A673 (cell line): ENCODE results near the gene AQP11. TPM values are rescaled to one million over a fixed set of nuclear protein-coding genes. Genes with fewer than 3 reads are reported as not detected.
"Not testable (repeated sequence)": the region's sequence is repeated elsewhere in the genome, so short reads cannot be mapped to it uniquely, and the experiment has no call there.

Experiments
- BruUV-seq: library from RNA; stranded (reverse); fragments of 400-500 nt; replicated peaks from 2 replicates; lab custom pipeline; 2021; lab: Mats Ljungman, UMichigan
- CTCF ChIA-PET: fragments of 300-600 bp; sonication (Branson Sonifier 250); formaldehyde crosslinking; loops from one replicate; lab custom pipeline; 2022; ENCODE audit warnings: antibody characterized with exemption; lab: Charles Lee
- POLR2A ChIA-PET: fragments of 300-600 bp; sonication (Branson Sonifier 250); formaldehyde crosslinking; loops from one replicate; lab custom pipeline; 2022; ENCODE audit warnings: antibody characterized with exemption; ENCODE audit not compliant: low non-redundant PET; lab: Charles Lee
- DNase-seq: peaks from one replicate; pipeline ENCODE4 v3.0.0-alpha.2; 2015; ENCODE audit warnings: low spot score
- H3K27ac ChIP-seq: fragments of 200-600 bp; sonication (generic); 2 replicates; pipeline ENCODE4 v1.5.1; 2016; ENCODE audit warnings: mixed run types, low read depth, mild to moderate bottlenecking, mixed read lengths, antibody characterized with exemption, low read length; ENCODE audit not compliant: poor library complexity, severe bottlenecking
- H3K27me3 ChIP-seq: fragments of 200-600 bp; sonication (generic); replicated peaks from 2 replicates; pipeline ENCODE4 v1.6.1; 2017; ENCODE audit warnings: mixed run types, low read depth, mild to moderate bottlenecking, mixed read lengths, antibody characterized with exemption, low read length; ENCODE audit not compliant: insufficient read depth, poor library complexity
- H3K36me3 ChIP-seq: fragments of 200-600 bp; sonication (generic); 2 replicates; pipeline ENCODE4 v1.6.1; 2016; ENCODE audit warnings: mixed run types, mild to moderate bottlenecking, mixed read lengths, antibody characterized with exemption, low read length; ENCODE audit not compliant: insufficient read depth, poor library complexity, severe bottlenecking
- H3K4me1 ChIP-seq: fragments of 200-600 bp; sonication (generic); 2 replicates; pipeline ENCODE4 v1.6.1; 2017; ENCODE audit warnings: mixed run types, mild to moderate bottlenecking, mixed read lengths, antibody characterized with exemption, low read length; ENCODE audit not compliant: insufficient read depth, poor library complexity, severe bottlenecking
- H3K4me3 ChIP-seq: fragments of 200-600 bp; sonication (generic); 2 replicates; pipeline ENCODE4 v1.5.1; 2016; ENCODE audit warnings: low read depth, mixed run types, mild to moderate bottlenecking, mixed read lengths, low read length; ENCODE audit not compliant: poor library complexity, severe bottlenecking
- H3K9me3 ChIP-seq: fragments of 200-600 bp; sonication (generic); 2 replicates; pipeline ENCODE4 v1.6.1; 2016; ENCODE audit warnings: mixed run types, low read depth, mild to moderate bottlenecking, mixed read lengths, antibody characterized with exemption, low read length; ENCODE audit not compliant: poor library complexity, severe bottlenecking
- EZH2 ChIP-seq: fragments of 200-600 bp; sonication (generic); IDR thresholded peaks from 2 replicates; pipeline ENCODE4 v1.6.1; 2017; ENCODE audit warnings: borderline replicate concordance, low read depth, mild to moderate bottlenecking, mixed read lengths, antibody characterized with exemption, low read length; ENCODE audit not compliant: poor library complexity, severe bottlenecking
- intact Hi-C: fragments of 100-400 bp; cut with micrococcal nuclease; formaldehyde crosslinking; loops from one replicate; pipeline ENCODE4 v1.10.0; 2022; ENCODE audit not compliant: unreplicated experiment
- total RNA-seq: library from RNA; stranded (reverse); gene quantifications from 2 replicates; pipeline ENCODE4 v1.2.3, GENCODE V29; 2021
- TF ChIP-seq, protein P1 (sequence below): fragments of 300-800, 200-600 bp; sonication (generic); conservative IDR thresholded peaks from 2 replicates; pipeline ENCODE4 v1.5.1; 2017; ENCODE audit warnings: low read depth, mild to moderate bottlenecking, antibody characterized with exemption, low read length, moderate library complexity, mixed read lengths

The AQP11 gene
- total RNA-seq, 1 experiment from 2014 or later, result 0.39 TPM

DNA sequence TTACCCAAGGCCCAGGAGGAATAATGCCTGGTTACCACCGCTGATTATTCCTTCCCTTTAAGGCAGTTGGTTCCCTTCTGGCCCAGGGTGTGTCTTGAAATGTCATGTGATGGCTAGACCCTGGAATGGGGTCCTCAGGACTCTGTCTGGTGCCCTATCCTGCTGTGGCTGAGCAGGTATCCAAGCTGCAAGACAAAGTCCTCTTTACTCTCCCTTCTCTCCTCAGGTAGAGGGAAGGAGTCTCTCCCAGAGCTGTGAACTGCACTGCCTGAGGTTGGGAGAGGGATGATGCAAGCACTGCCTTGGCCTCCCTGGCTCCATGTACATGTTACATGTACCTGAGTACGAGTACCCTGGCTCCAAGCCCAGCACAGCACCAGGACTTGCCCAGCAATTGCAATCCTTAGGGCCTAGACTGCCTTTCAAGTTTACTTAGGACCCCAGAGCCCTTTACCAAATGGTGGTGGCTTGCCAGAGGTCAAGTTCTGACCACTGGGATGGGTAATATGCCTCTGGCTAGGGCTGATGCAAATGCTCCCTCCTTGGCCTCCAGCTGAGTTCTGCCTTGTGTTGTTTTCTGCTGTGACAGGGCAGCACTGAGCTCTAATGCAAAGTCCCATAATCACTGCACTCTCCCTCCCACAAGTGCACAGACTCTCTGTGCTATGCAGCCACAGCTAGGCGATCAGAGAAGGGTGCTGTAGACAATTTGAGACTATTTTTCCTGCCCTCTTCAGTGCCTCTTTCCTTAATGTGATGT is 20.7 kb upstream of the AQP11 start:
- POLR2A ChIA-PET, result no interaction called here
- no peak for DNase-seq
- CTCF ChIA-PET, result no interaction called here
- H3K4me1 ChIP-seq, result no peaks in the 10 kb centered on the region
- no peaks in the 10 kb centered on the region for H3K36me3 ChIP-seq
- intact Hi-C loops, result no loop called here
- H3K27ac ChIP-seq, result no peak overlapping the region
- H3K4me3 ChIP-seq, result no peak overlapping the region
- H3K27me3 ChIP-seq, result no peaks in the 10 kb centered on the region
- H3K9me3 ChIP-seq, result no peaks in the 10 kb centered on the region
- no peak for TF ChIP-seq EZH2
- TF ChIP-seq, protein P1, sequence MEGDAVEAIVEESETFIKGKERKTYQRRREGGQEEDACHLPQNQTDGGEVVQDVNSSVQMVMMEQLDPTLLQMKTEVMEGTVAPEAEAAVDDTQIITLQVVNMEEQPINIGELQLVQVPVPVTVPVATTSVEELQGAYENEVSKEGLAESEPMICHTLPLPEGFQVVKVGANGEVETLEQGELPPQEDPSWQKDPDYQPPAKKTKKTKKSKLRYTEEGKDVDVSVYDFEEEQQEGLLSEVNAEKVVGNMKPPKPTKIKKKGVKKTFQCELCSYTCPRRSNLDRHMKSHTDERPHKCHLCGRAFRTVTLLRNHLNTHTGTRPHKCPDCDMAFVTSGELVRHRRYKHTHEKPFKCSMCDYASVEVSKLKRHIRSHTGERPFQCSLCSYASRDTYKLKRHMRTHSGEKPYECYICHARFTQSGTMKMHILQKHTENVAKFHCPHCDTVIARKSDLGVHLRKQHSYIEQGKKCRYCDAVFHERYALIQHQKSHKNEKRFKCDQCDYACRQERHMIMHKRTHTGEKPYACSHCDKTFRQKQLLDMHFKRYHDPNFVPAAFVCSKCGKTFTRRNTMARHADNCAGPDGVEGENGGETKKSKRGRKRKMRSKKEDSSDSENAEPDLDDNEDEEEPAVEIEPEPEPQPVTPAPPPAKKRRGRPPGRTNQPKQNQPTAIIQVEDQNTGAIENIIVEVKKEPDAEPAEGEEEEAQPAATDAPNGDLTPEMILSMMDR, result no peak
- no TSS peak for BruUV-seq

DNA sequence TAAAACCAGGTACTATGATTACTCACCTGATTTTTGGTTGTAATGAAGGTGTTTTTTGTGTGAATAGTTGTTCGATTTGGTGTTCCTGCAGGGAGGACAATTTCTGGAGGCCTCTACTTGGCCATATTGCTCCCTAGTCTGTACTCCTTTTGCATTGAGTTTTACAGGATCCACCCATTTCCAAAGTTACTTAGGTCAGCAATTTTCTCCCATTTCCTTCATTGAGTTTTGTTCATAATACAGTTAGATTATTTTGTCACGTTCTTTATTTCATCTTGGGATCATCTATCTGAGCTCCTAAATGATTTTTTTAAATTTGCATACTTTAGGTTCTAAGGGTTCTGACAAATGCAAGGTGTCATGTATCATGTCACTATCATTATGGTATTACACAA is 20.1 kb upstream of the AQP11 start:
- POLR2A ChIA-PET, result no interaction called here
- intact Hi-C loops, result no loop called here

DNA sequence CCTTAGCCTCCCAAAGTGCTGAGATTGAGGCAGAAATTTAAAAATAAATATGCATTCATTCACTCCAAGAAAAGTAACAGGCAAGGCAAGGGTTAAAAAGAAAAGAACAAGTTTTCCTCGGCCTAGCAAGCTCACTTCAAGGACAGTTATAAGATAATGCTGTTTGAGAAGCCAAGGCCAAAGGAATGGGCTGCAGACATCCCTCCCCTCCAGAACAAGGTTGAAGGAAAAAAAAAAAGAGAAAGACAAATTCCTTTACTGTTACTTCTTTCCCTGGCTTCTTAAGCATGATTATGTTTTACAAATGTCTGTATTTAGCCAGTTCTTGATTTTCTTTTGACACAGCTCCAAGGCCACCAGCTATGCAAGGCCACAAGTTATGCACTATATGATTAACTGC is 18.9 kb upstream of the AQP11 start:
- H3K27me3 ChIP-seq, CTCF ChIA-PET, H3K4me1 ChIP-seq, intact Hi-C loops, H3K4me3 ChIP-seq, H3K36me3 ChIP-seq, H3K27ac ChIP-seq, DNase-seq, H3K9me3 ChIP-seq, POLR2A ChIA-PET, BruUV-seq: not testable (repeated sequence)

More for the DNA sequence above, 20.1 kb upstream of the AQP11 start:
- no peaks in the 10 kb centered on the region for H3K4me1 ChIP-seq
- H3K36me3 ChIP-seq, result no peaks in the 10 kb centered on the region
- H3K27ac ChIP-seq, result no peak overlapping the region
- BruUV-seq, result no TSS peak
- CTCF ChIA-PET, result no interaction called here
- no peak for TF ChIP-seq EZH2
- TF ChIP-seq, protein P1, result no peak
- H3K4me3 ChIP-seq, result no peak overlapping the region
- H3K27me3 ChIP-seq, result no peaks in the 10 kb centered on the region
- no peak for DNase-seq
- H3K9me3 ChIP-seq, result no peaks in the 10 kb centered on the region

DNA sequence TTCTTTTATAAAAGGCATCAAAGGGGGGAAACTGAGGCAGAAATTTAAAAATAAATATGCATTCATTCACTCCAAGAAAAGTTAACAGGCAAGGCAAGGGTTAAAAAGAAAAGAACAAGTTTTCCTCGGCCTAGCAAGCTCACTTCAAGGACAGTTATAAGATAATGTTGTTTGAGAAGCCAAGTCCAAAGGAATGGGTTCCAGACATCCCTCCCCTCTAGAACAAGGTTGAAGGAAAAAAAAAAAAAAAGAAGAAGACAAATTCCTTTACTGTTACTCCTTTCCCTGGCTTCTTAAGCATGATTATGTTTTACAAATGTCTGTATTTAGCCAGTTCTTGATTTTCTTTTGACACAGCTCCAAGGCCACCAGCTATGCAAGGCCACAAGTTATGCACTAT is 14.3 kb upstream of the AQP11 start:
- POLR2A ChIA-PET, intact Hi-C loops, BruUV-seq: not testable (repeated sequence)

More for the DNA sequence above, 14.3 kb upstream of the AQP11 start:
- not testable (repeated sequence) for H3K4me3 ChIP-seq, H3K4me1 ChIP-seq, H3K36me3 ChIP-seq, H3K27me3 ChIP-seq, DNase-seq, H3K27ac ChIP-seq
- H3K9me3 ChIP-seq, result peaks cover 11% of the 10 kb centered on the region
- CTCF ChIA-PET, result interaction anchor here (0.6 kb wide), 1 partner anchor 102 kb away, joined by 7 read pairs; no protein-coding TSS in a partner anchor
